ENCODE results near the gene IER5L.

DNA sequence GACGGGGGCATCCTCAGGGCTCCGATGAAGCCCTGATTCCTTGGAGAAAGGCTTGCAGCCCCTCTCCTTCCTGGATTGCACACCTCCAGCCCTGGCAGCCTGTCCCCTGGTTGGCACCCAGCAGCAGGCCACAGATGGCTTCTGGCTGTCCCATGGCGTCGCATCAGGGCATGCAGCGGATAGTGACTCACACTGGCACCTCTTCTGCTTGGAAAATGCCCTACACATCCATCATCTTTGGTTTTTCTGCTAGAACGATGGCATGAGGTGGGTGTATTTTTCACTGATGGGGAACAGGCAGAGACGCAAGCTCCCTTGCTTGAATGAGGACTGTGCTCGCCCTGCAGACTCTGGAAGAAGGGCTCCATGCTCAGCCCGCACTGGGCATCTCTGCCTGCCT is 23.2 kb upstream of the IER5L start:
- TF ChIP-seq POLR2A (IDR thresholded peaks at IDR 0.05; ENCODE audit: low read depth, low read length) (no peak), POLR2AphosphoS5 (IDR thresholded peaks at IDR 0.05; ENCODE audit: low read depth, low read length) (no peak), TAF1 (IDR thresholded peaks at IDR 0.05; ENCODE audit: borderline replicate concordance, low read depth, low read length) (no peak)
